ENCODE results near the gene PDE7B. TPM values are rescaled to one million over a fixed set of nuclear protein-coding genes. Genes with fewer than 3 reads are reported as not detected.

Gene PDE7B
- total and polyA plus RNA-seq, 3 experiments from 2014 or later = 0.04 to 0.24 (median 0.07) TPM

DNA sequence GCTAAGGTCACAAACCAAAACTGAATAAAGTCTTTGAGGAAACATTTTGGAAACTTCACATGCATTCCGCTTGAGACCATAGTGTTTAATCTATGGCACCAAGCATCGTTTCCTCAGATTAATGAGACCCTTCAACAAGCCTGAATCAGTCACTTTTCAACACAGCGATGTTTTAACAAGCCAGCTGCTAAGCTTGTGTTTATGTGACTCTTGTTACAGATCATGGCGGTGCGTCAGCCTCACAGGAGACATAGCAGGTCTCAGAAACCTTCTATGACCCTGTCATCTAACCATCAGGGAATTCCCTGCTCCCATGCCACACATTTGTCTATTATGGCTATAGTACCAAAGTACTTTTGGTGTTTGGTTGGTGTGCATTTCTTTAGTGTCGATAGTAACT is 341.4 kb downstream of the PDE7B start:
- ChIA-PET POLR2A (no interaction called here), CTCF (no interaction called here)

DNA sequence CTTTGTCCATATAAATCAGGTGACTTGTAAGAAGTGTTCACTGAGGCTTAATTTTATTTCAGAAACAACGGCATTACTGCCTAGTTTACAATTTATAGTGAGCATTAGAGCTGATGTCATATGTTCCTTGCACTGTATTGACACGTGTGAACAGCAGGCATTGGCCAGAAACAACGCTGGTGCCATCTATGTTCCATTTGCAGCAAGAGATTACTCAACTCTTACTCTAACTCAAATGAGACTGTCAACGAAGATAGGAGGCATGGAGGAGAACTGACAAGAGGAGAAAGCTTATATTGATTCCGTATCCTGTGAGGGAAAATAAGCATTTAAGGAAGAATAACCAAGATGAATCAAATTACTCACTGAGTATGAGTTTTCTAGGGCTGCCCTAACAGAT is 350.2 kb downstream of the PDE7B start:
- DNase-seq = no peak
- Histone ChIP-seq H3K4me1 (ENCODE audit: insufficient read depth, low read length) (no peaks in the 10 kb centered on the region), H3K36me3 (ENCODE audit: insufficient read depth, low read length) (no peaks in the 10 kb centered on the region), H3K9me3 (ENCODE audit: low read length) (no peaks in the 10 kb centered on the region), H3K27me3 (ENCODE audit: insufficient read depth, low read length, poor library complexity, severe bottlenecking) (no peaks in the 10 kb centered on the region), H3K27ac (ENCODE audit: low read depth, low read length) (no peak overlapping the region), H3K4me3 (ENCODE audit: low read length) (no peak overlapping the region)
- POLR2A ChIA-PET = no interaction called here
- peaks cover 5 to 12% of the 10 kb centered on the region in 2 donors for H3K27me3 Mint-ChIP-seq
- CTCF ChIA-PET = interaction anchor here (0.8 kb wide), 1 partner anchor 25 kb away, joined by 3 read pairs; no protein-coding TSS in a partner anchor
- H3K4me3 Mint-ChIP-seq = no peak overlapping the region
- H3K9me3 Mint-ChIP-seq = no peaks in the 10 kb centered on the region
- H3K27ac Mint-ChIP-seq = no peak overlapping the region
- H3K4me1 Mint-ChIP-seq = no peaks in the 10 kb centered on the region
- H3K36me3 Mint-ChIP-seq = no peaks in the 10 kb centered on the region

More for the DNA sequence above, 341.4 kb downstream of the PDE7B start:
- H3K27ac ChIP-seq (ENCODE audit: low read depth, low read length) = no peak overlapping the region
- no peaks in the 10 kb centered on the region for H3K4me1 Mint-ChIP-seq
- no peak overlapping the region for H3K4me3 ChIP-seq (ENCODE audit: low read length)
- DNase-seq = no peak
- H3K27ac Mint-ChIP-seq = no peak overlapping the region
- peaks cover 5 to 26% of the 10 kb centered on the region in 2 donors for H3K27me3 Mint-ChIP-seq
- peaks cover 4% of the 10 kb centered on the region for H3K27me3 ChIP-seq (ENCODE audit: insufficient read depth, low read length, poor library complexity, severe bottlenecking)
- H3K9me3 ChIP-seq (ENCODE audit: low read length) = no peaks in the 10 kb centered on the region
- H3K4me3 Mint-ChIP-seq = no peak overlapping the region
- H3K36me3 Mint-ChIP-seq = no peaks in the 10 kb centered on the region
- no peaks in the 10 kb centered on the region for H3K9me3 Mint-ChIP-seq
- no peaks in the 10 kb centered on the region for H3K4me1 ChIP-seq (ENCODE audit: insufficient read depth, low read length)
- no peaks in the 10 kb centered on the region for H3K36me3 ChIP-seq (ENCODE audit: insufficient read depth, low read length)

- ChIA-PET CTCF (no interaction called here), POLR2A (no interaction called here)
- Histone ChIP-seq H3K27me3 (ENCODE audit: insufficient read depth, low read length, poor library complexity, severe bottlenecking) (no peaks in the 10 kb centered on the region), H3K4me3 (ENCODE audit: low read length) (no peak overlapping the region), H3K36me3 (ENCODE audit: insufficient read depth, low read length) (no peaks in the 10 kb centered on the region), H3K9me3 (ENCODE audit: low read length) (no peaks in the 10 kb centered on the region), H3K4me1 (ENCODE audit: insufficient read depth, low read length) (no peaks in the 10 kb centered on the region), H3K27ac (ENCODE audit: low read depth, low read length) (no peak overlapping the region)
- peak overlapping the region in 1 of 7 donors; percentile 49 for H3K4me3 Mint-ChIP-seq
- H3K9me3 Mint-ChIP-seq = no peaks in the 10 kb centered on the region
- peak overlapping the region in 1 of 8 donors; percentile 8 for H3K27ac Mint-ChIP-seq
- H3K4me1 Mint-ChIP-seq = no peaks in the 10 kb centered on the region
- no peak for DNase-seq
- peaks cover 1 to 3% of the 10 kb centered on the region in 2 donors for H3K27me3 Mint-ChIP-seq
- H3K36me3 Mint-ChIP-seq = no peaks in the 10 kb centered on the region
These were observed 357.3 kb downstream of the PDE7B start for GRCh38 chr6:136208783-136209182.

- no peak overlapping the region for H3K4me3 Mint-ChIP-seq
- POLR2A ChIA-PET = no interaction called here
- Histone ChIP-seq H3K4me1 (ENCODE audit: insufficient read depth, low read length) (no peaks in the 10 kb centered on the region), H3K27me3 (ENCODE audit: insufficient read depth, low read length, poor library complexity, severe bottlenecking) (no peaks in the 10 kb centered on the region), H3K27ac (ENCODE audit: low read depth, low read length) (no peak overlapping the region), H3K4me3 (ENCODE audit: low read length) (no peak overlapping the region), H3K9me3 (ENCODE audit: low read length) (no peaks in the 10 kb centered on the region), H3K36me3 (ENCODE audit: insufficient read depth, low read length) (no peaks in the 10 kb centered on the region)
- DNase-seq = no peak
- CTCF ChIA-PET = no interaction called here
- no peaks in the 10 kb centered on the region for H3K36me3 Mint-ChIP-seq
- peaks cover 1 to 3% of the 10 kb centered on the region in 2 donors for H3K27me3 Mint-ChIP-seq
- H3K27ac Mint-ChIP-seq = no peak overlapping the region
- no peaks in the 10 kb centered on the region for H3K9me3 Mint-ChIP-seq
- H3K4me1 Mint-ChIP-seq = no peaks in the 10 kb centered on the region
These were observed 358.0 kb downstream of the PDE7B start for GRCh38 chr6:136209496-136209895.

- DNase-seq = no peak
- no peaks in the 10 kb centered on the region for H3K4me1 Mint-ChIP-seq
These were observed 359.1 kb downstream of the PDE7B start for GRCh38 chr6:136210398-136211165.

DNA sequence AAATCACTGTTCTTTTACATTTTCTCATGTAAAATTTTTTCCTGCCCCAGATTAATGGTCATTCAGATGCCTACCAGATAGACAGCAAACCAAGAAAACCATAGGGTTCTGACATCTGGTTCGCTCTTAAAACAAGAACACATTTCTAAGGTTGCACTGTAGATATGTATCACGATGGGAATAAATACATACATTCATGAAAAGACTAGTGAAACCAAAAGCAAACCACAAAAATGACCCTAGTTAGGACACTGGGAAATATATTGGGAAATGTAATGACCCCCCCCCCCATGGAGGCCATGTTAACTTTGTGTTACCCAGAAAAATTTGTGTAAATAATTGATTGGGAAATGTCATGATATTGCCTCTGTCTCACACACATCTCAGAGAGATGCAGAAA is 361.1 kb downstream of the PDE7B start:
- Histone ChIP-seq H3K27ac (ENCODE audit: low read depth, low read length) (no peak overlapping the region), H3K27me3 (ENCODE audit: insufficient read depth, low read length, poor library complexity, severe bottlenecking) (no peaks in the 10 kb centered on the region), H3K4me3 (ENCODE audit: low read length) (no peak overlapping the region), H3K36me3 (ENCODE audit: insufficient read depth, low read length) (no peaks in the 10 kb centered on the region), H3K9me3 (ENCODE audit: low read length) (no peaks in the 10 kb centered on the region), H3K4me1 (ENCODE audit: insufficient read depth, low read length) (no peaks in the 10 kb centered on the region)
- H3K27me3 Mint-ChIP-seq = peaks cover 0 to 1% of the 10 kb centered on the region in 2 donors
- ChIA-PET POLR2A (no interaction called here), CTCF (interaction anchor here (1.1 kb wide), 1 partner anchor 8 kb away, joined by 4 read pairs; no protein-coding TSS in a partner anchor)
- no peaks in the 10 kb centered on the region for H3K4me1 Mint-ChIP-seq
- DNase-seq = no peak
- no peaks in the 10 kb centered on the region for H3K36me3 Mint-ChIP-seq
- H3K4me3 Mint-ChIP-seq = no peak overlapping the region
- no peaks in the 10 kb centered on the region for H3K9me3 Mint-ChIP-seq
- no peak overlapping the region for H3K27ac Mint-ChIP-seq

More at GRCh38 chr6:136210398-136211165, 359.1 kb downstream of the PDE7B start:
- no peak overlapping the region for H3K4me3 ChIP-seq (ENCODE audit: low read length)
- no peaks in the 10 kb centered on the region for H3K36me3 Mint-ChIP-seq
- no peaks in the 10 kb centered on the region for H3K36me3 ChIP-seq (ENCODE audit: insufficient read depth, low read length)
- H3K27ac Mint-ChIP-seq = peak overlapping the region in 1 of 8 donors; percentile 60
- H3K27me3 Mint-ChIP-seq = peaks cover 1 to 3% of the 10 kb centered on the region in 2 donors
- ChIA-PET CTCF (no interaction called here), POLR2A (no interaction called here)
- H3K4me3 Mint-ChIP-seq = no peak overlapping the region
- H3K4me1 ChIP-seq (ENCODE audit: insufficient read depth, low read length) = no peaks in the 10 kb centered on the region
- H3K27me3 ChIP-seq (ENCODE audit: insufficient read depth, low read length, poor library complexity, severe bottlenecking) = no peaks in the 10 kb centered on the region
- H3K9me3 Mint-ChIP-seq = no peaks in the 10 kb centered on the region
- no peak overlapping the region for H3K27ac ChIP-seq (ENCODE audit: low read depth, low read length)
- no peaks in the 10 kb centered on the region for H3K9me3 ChIP-seq (ENCODE audit: low read length)

GRCh38 chr6:136213012-136213539 is 361.6 kb downstream of the PDE7B start:
- Histone ChIP-seq H3K27me3 (ENCODE audit: insufficient read depth, low read length, poor library complexity, severe bottlenecking) (no peaks in the 10 kb centered on the region), H3K9me3 (ENCODE audit: low read length) (no peaks in the 10 kb centered on the region), H3K27ac (ENCODE audit: low read depth, low read length) (no peak overlapping the region), H3K4me1 (ENCODE audit: insufficient read depth, low read length) (no peaks in the 10 kb centered on the region), H3K4me3 (ENCODE audit: low read length) (no peak overlapping the region), H3K36me3 (ENCODE audit: insufficient read depth, low read length) (no peaks in the 10 kb centered on the region)
- no peak overlapping the region for H3K4me3 Mint-ChIP-seq
- ChIA-PET POLR2A (no interaction called here), CTCF (interaction anchor here (1.1 kb wide), 1 partner anchor 9 kb away, joined by 4 read pairs; no protein-coding TSS in a partner anchor)
- no peaks in the 10 kb centered on the region for H3K36me3 Mint-ChIP-seq
- H3K4me1 Mint-ChIP-seq = no peaks in the 10 kb centered on the region
- no peak overlapping the region for H3K27ac Mint-ChIP-seq
- H3K9me3 Mint-ChIP-seq = no peaks in the 10 kb centered on the region
- peaks cover 0 to 1% of the 10 kb centered on the region in 2 donors for H3K27me3 Mint-ChIP-seq
- DNase-seq = no peak

DNA sequence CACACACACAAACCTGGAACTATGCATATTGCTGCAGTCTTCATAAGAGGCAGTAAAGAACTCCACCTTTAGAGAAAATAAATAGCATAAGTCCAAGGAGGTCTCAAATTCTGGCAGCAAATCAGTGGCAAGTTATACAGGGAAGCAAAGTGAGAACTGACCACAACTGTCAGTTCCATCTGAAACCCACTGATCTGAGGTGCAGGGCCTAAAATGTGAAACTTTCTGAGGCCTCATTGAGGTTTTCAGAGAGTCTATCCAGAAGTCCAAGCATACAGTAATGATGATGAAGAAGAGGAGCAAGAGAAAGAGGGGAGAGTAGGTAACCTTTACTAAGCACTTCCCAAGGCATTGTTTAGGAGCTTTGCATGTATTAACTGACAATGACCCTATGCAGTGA is 362.4 kb downstream of the PDE7B start:
- Mint-ChIP-seq H3K4me3 (no peak overlapping the region), H3K27ac (no peak overlapping the region), H3K9me3 (no peaks in the 10 kb centered on the region), H3K27me3 (peaks cover 0 to 1% of the 10 kb centered on the region in 2 donors), H3K4me1 (no peaks in the 10 kb centered on the region), H3K36me3 (no peaks in the 10 kb centered on the region)
- ChIA-PET CTCF (interaction anchor here (1.0 to 1.1 kb wide), 2 partner anchors 9 to 13 kb away, joined by 3 to 4 read pairs; no protein-coding TSS in a partner anchor), POLR2A (no interaction called here)
- DNase-seq = no peak
- H3K4me1 ChIP-seq (ENCODE audit: insufficient read depth, low read length) = no peaks in the 10 kb centered on the region
- no peaks in the 10 kb centered on the region for H3K36me3 ChIP-seq (ENCODE audit: insufficient read depth, low read length)
- H3K4me3 ChIP-seq (ENCODE audit: low read length) = no peak overlapping the region
- no peaks in the 10 kb centered on the region for H3K27me3 ChIP-seq (ENCODE audit: insufficient read depth, low read length, poor library complexity, severe bottlenecking)
- H3K9me3 ChIP-seq (ENCODE audit: low read length) = no peaks in the 10 kb centered on the region
- no peak overlapping the region for H3K27ac ChIP-seq (ENCODE audit: low read depth, low read length)

Measured in CD8-positive, alpha-beta memory T cell (primary cell).